Gastroesophageal sphincter (tissue), 4 donors: ENCODE data around the gene PRR18. TPM values are rescaled to one million over a fixed set of nuclear protein-coding genes. Genes with fewer than 3 reads are reported as not detected.

Experiments
- ATAC-seq: fragments of 150-250 bp; one replicate; pipeline ENCODE4 v1.9.1; 2016; ENCODE audit warnings: mild to moderate bottlenecking, moderate library complexity
- H3K27ac ChIP-seq, 4 donors: fragments of 200-600 bp; sonication (generic) in 3 of 4; 1 replicate in 3 of 4; 2 replicates in 1 of 4; pipeline ENCODE4 v1.5.1; 2016 to 2019
- H3K27me3 ChIP-seq: fragments of 200-600 bp; sonication (generic); one replicate; pipeline ENCODE4 v1.5.1; 2019
- H3K36me3 ChIP-seq, 2 donors: fragments of 200-600 bp; sonication (generic); one replicate each; pipeline ENCODE4 v1.5.1; 2019; ENCODE audit warnings: control low read depth in 1 of 2
- H3K4me1 ChIP-seq, 3 donors: fragments of 200-600 bp; sonication (generic); 1 replicate in 2 of 3; 2 replicates in 1 of 3; pipeline ENCODE4 v1.5.1; 2016 to 2019; ENCODE audit warnings: control low read depth in 2 of 3
- H3K4me3 ChIP-seq, 2 donors: fragments of 200-600 bp; sonication (generic); one replicate each; pipeline ENCODE4 v1.5.1; 2019; ENCODE audit warnings: mild to moderate bottlenecking in 1 of 2, moderate library complexity in 1 of 2
- H3K9me3 ChIP-seq, 3 donors: fragments of 200-600 bp; sonication (generic); one replicate each; pipeline ENCODE4 v1.5.1; 2017 to 2019; ENCODE audit warnings: control low read depth in 2 of 3
- CTCF ChIP-seq, 4 experiments: fragments of 200-600 bp in 2 of 4; fragments of 450-650 bp in 2 of 4; sonication (generic) in 1 of 4; IDR thresholded peaks; one replicate each; pipeline ENCODE4 v1.5.1; 2017 to 2019; ENCODE audit warnings: antibody characterized with exemption in 4 of 4, mild to moderate bottlenecking in 2 of 4, moderate library complexity in 2 of 4
- EP300 ChIP-seq: sonication (generic); formaldehyde crosslinking; IDR thresholded peaks from one replicate; pipeline ENCODE4 v1.6.1; 2017; ENCODE audit warnings: antibody characterized with exemption, mild to moderate bottlenecking
- POLR2A ChIP-seq, 2 donors: fragments of 450-650 bp; IDR thresholded peaks; one replicate each; pipeline ENCODE4 v1.6.1; 2017; ENCODE audit warnings: antibody characterized with exemption in 2 of 2, mild to moderate bottlenecking in 2 of 2, moderate library complexity in 1 of 2
- POLR2AphosphoS5 ChIP-seq: sonication (generic); formaldehyde crosslinking; IDR thresholded peaks from one replicate; pipeline ENCODE4 v1.6.1; 2017; ENCODE audit warnings: antibody characterized with exemption
- WGBS, 2 donors: methylation state at CpG; one replicate each; pipeline ENCODE4 v1.1.5; 2018; ENCODE audit warnings: low coverage in 1 of 2; 5-methylcytosine and 5-hydroxymethylcytosine counted together
- total RNA-seq, 4 donors: library from RNA; depleted of rRNA; stranded (reverse); fragments of >200 nt; gene quantifications; one replicate each; pipeline ENCODE4 v1.1.0, GENCODE V29; 2016

The PRR18 gene
- total RNA-seq, 4 donors from 2014 or later = not detected

DNA sequence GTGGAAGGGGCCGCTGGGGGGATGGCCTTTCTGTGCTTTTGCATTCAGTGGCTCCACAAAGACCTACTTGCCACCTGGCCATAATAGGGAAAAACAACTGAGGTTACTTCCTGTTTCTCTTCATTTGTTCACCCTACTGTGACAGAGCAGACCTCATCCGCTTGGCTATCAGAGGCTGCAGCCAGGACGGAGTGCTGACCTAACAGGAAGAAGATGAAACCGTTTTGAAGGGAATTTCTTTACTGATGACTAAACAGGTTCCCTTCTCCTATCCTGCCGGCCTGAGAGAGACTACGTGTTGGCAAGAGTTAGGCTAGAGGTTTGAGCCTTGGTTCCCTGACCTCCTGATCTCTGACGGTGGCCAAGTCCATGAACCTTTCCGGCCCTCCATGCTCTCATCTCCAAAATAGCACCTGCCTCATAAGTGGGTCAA is 21.3 kb downstream of the PRR18 start:
- peak; percentile 47 for ATAC-seq
- Histone ChIP-seq H3K27ac (no peak overlapping the region), H3K9me3 (no peaks in the 10 kb centered on the region), H3K27me3 (peaks cover 44% of the 10 kb centered on the region), H3K4me3 (no peak overlapping the region), H3K4me1 (no peaks in the 10 kb centered on the region), H3K36me3 (no peaks in the 10 kb centered on the region)
- TF ChIP-seq EP300 (no peak), CTCF (IDR thresholded peaks at IDR 0.05) (no peak), POLR2A (IDR thresholded peaks at IDR 0.05) (no peak), POLR2AphosphoS5 (no peak)
- WGBS, 2 donors = 40 to 43% methylated on average over 1 to 5 of the region's 8 CpGs

- no peak overlapping the region for H3K4me3 ChIP-seq
- TF ChIP-seq EP300 (no peak), CTCF (IDR thresholded peaks at IDR 0.05) (no peak), POLR2A (IDR thresholded peaks at IDR 0.05) (no peak), POLR2AphosphoS5 (no peak)
- H3K36me3 ChIP-seq = no peaks in the 10 kb centered on the region
- 43 to 60% methylated on average over 6 of the region's 6 CpGs for WGBS, 2 donors
- H3K27ac ChIP-seq = no peak overlapping the region
- H3K9me3 ChIP-seq = no peaks in the 10 kb centered on the region
- no peaks in the 10 kb centered on the region for H3K4me1 ChIP-seq
- H3K27me3 ChIP-seq = peaks cover 37% of the 10 kb centered on the region
- ATAC-seq = no peak
Observed at GRCh38 chr6:166285233-166285632, 23.0 kb downstream of the PRR18 start.

GRCh38 chr6:166284640-166285039 is 23.6 kb downstream of the PRR18 start:
- no peak for ATAC-seq
- Histone ChIP-seq H3K27me3 (peaks cover 31% of the 10 kb centered on the region), H3K27ac (no peak overlapping the region), H3K4me3 (no peak overlapping the region), H3K36me3 (no peaks in the 10 kb centered on the region), H3K9me3 (no peaks in the 10 kb centered on the region), H3K4me1 (no peaks in the 10 kb centered on the region)
- no peak for TF ChIP-seq POLR2AphosphoS5
- no peak for TF ChIP-seq EP300
- no peak for TF ChIP-seq POLR2A (IDR thresholded peaks at IDR 0.05)
- TF ChIP-seq CTCF (IDR thresholded peaks at IDR 0.05) = no peak
- 80 to 90% methylated on average over 1 to 6 of the region's 6 CpGs for WGBS, 2 donors

DNA sequence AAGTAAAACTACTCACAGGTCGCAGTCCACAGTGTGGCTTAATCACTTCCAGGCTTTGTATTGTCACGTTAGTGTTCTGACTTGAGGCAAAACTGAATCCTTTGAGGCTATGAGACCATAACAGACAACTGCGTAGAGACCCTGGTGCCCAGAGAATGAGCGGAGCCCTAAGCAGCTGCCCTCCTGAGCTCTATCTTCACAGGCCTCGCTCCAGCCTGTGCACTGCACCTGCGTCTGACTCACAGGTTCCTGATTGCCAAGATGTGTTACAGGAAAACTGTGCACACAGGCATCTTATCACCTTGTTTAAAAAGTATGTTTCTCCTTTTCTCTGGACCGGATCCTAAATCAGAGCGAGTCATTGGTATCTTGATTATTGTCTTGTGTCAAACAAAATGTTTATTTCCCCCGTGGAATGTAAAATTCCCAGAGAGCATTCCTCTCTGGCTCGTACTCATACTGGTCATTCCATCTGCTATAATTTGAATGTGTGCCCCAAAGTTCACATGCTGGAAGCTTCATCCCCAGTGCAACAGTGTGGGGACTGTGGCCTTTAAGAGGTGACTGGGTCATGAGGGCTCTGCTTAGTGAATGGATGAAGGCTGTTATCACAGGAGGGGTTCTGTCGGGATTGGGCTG is 25.7 kb downstream of the PRR18 start:
- no peaks in the 10 kb centered on the region for H3K9me3 ChIP-seq
- WGBS, 2 donors = 57 to 58% methylated on average over 8 to 11 of the region's 11 CpGs
- H3K36me3 ChIP-seq = no peaks in the 10 kb centered on the region
- TF ChIP-seq CTCF (IDR thresholded peaks at IDR 0.05) (no peak), POLR2A (IDR thresholded peaks at IDR 0.05) (no peak)
- peaks cover 29% of the 10 kb centered on the region for H3K27me3 ChIP-seq
- ATAC-seq = no peak
- H3K27ac ChIP-seq = no peak overlapping the region
- peaks cover 0 to 1% (median 0%) of the 10 kb centered on the region in 3 donors for H3K4me1 ChIP-seq
- H3K4me3 ChIP-seq = no peak overlapping the region

DNA sequence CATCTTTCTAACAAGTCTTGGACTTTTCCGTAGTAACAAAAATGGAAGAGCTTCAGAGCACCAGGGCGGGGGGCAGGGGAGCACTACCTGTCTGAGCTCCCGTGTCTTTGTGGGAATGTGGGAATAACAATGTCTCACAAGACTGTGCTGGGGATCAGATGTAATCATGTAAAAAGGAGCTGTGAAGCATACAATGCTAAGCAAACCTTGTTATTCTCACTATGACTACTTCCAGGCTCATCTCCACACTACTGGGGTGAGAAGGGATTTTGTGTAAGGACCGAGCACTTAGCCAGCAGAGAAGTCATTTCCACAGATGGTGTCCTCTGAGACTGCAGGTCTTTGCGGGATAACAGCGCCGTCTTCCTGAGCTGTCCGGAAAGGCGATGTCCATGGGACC is 27.1 kb downstream of the PRR18 start:
- Histone ChIP-seq H3K9me3 (no peaks in the 10 kb centered on the region), H3K36me3 (no peaks in the 10 kb centered on the region), H3K4me1 (peaks cover 0 to 12% (median 0%) of the 10 kb centered on the region in 3 donors), H3K27me3 (peaks cover 29% of the 10 kb centered on the region), H3K4me3 (no peak overlapping the region), H3K27ac (no peak overlapping the region)
- 82 to 83% methylated on average over 3 to 4 of the region's 9 CpGs for WGBS, 2 donors
- no peak for ATAC-seq
- TF ChIP-seq CTCF (IDR thresholded peaks at IDR 0.05) (no peak), POLR2AphosphoS5 (no peak), EP300 (no peak), POLR2A (IDR thresholded peaks at IDR 0.05) (no peak)
